GM12878 (cell line): Measurements from ENCODE around the gene MOGAT2. TPM values are rescaled to one million over a fixed set of nuclear protein-coding genes. Genes with fewer than 3 reads are reported as not detected.

Experiments used
- ATAC-seq: fragments of 200-7000 bp; cut with Tn5 transposase; 3 replicates; pipeline ENCODE4 v1.9.1; 2020; ENCODE audit warnings: mild to moderate bottlenecking, moderate library complexity
- BruUV-seq: library from RNA; stranded (reverse); fragments of 400-500 nt; replicated peaks from 2 replicates; lab custom pipeline; 2021; lab: Mats Ljungman, UMichigan
- CTCF ChIA-PET: fragments of 300-600 bp; sonication (Branson Sonifier 250); formaldehyde crosslinking; extraction: SDS; loops from one replicate; lab custom pipeline; 2021; ENCODE audit warnings: inconsistent platforms; lab: Yijun Ruan, JAX
- POLR2A ChIA-PET: fragments of 350-600 bp; formaldehyde crosslinking; extraction: SDS; loops from one replicate; lab custom pipeline; 2021; ENCODE audit warnings: inconsistent platforms; lab: Charles Lee
- RAD21 ChIA-PET: fragments of 300-600 bp; sonication (Branson Sonifier 250); formaldehyde crosslinking; loops from one replicate; lab custom pipeline; 2023; ENCODE audit warnings: antibody characterized with exemption; ENCODE audit not compliant: unreplicated experiment; lab: Charles Lee
- SMC1A ChIA-PET: fragments of 300-600 bp; sonication (Branson Sonifier 250); formaldehyde crosslinking; loops from one replicate; lab custom pipeline; 2023; ENCODE audit not compliant: unreplicated experiment, uncharacterized antibody; lab: Charles Lee
- DNase-seq: peaks from one replicate; pipeline ENCODE4 v3.0.0-alpha.2; 2011; ENCODE audit warnings: low read depth, low spot score
- FAIRE-seq: peaks from 3 replicates; lab custom pipeline; 2011; peaks lifted over from hg19 to GRCh38; lab: Jason Lieb, UNC
- H2AFZ ChIP-seq: 2 replicates; pipeline ENCODE4 v1.6.0; 2011; ENCODE audit warnings: low read depth, low read length, control low read depth; ENCODE audit not compliant: control insufficient read depth
- H3K27ac ChIP-seq: 2 replicates; pipeline ENCODE4 v1.5.1; 2011; ENCODE audit warnings: control low read depth; ENCODE audit not compliant: control insufficient read depth, insufficient read depth
- H3K27me3 ChIP-seq, 2 experiments: replicated peaks in 1 of 2; 2 replicates each; pipeline versions ENCODE4 v1.6.0 to v1.6.1; 2011; ENCODE audit warnings: low read length in 1 of 2; ENCODE audit not compliant: control insufficient read depth in 2 of 2, insufficient read depth in 2 of 2
- H3K36me3 ChIP-seq, 2 experiments: 2 replicates each; pipeline ENCODE4 v1.5.1; 2011; ENCODE audit warnings: low read length in 1 of 2; ENCODE audit not compliant: control insufficient read depth in 2 of 2, insufficient read depth in 2 of 2
- H3K4me1 ChIP-seq: 2 replicates; pipeline ENCODE4 v1.6.1; 2011; ENCODE audit warnings: mild to moderate bottlenecking, low read length, moderate library complexity, mixed read lengths; ENCODE audit not compliant: control insufficient read depth, insufficient read depth
- H3K4me2 ChIP-seq: 2 replicates; pipeline ENCODE4 v1.6.0; 2011; ENCODE audit warnings: control low read depth; ENCODE audit not compliant: control insufficient read depth, insufficient read depth
- H3K4me3 ChIP-seq: fragments of 200-600 bp; sonication (generic); 2 replicates; pipeline ENCODE4 v1.5.1; 2016
- H3K79me2 ChIP-seq: 2 replicates; pipeline ENCODE4 v1.6.0; 2011; ENCODE audit warnings: low read length; ENCODE audit not compliant: control insufficient read depth, insufficient read depth
- H3K9ac ChIP-seq: 2 replicates; pipeline ENCODE4 v1.8.0; 2011; ENCODE audit warnings: low read length, control low read depth, mixed read lengths; ENCODE audit not compliant: control insufficient read depth, insufficient read depth
- H3K9me3 ChIP-seq: replicated peaks from 3 replicates; pipeline ENCODE4 v1.5.1; 2011; ENCODE audit warnings: mild to moderate bottlenecking, low read length; ENCODE audit not compliant: control insufficient read depth, insufficient read depth
- H4K20me1 ChIP-seq: 2 replicates; pipeline ENCODE4 v1.6.0; 2011; ENCODE audit not compliant: control insufficient read depth, insufficient read depth
- CBFB ChIP-seq: IDR thresholded peaks from 2 replicates; pipeline ENCODE4 v1.6.1; 2016; ENCODE audit warnings: antibody characterized with exemption, low read depth
- CHD1 ChIP-seq: IDR thresholded peaks from 2 replicates; pipeline ENCODE4 v1.6.1; 2012; ENCODE audit warnings: low read depth, low read length, improper control_type of control experiment
- EED ChIP-seq: sonication (generic); IDR thresholded peaks from 2 replicates; pipeline ENCODE4 v1.6.1; 2016; ENCODE audit warnings: antibody characterized with exemption, low read depth
- JUND ChIP-seq: IDR thresholded peaks from 2 replicates; pipeline ENCODE4 v1.6.1; 2012; ENCODE audit warnings: low read depth, mild to moderate bottlenecking, low read length, improper control_type of control experiment, moderate library complexity
- NR2C2 ChIP-seq: IDR thresholded peaks from 2 replicates; pipeline ENCODE4 v1.6.1; 2011; ENCODE audit warnings: borderline replicate concordance, low read depth; ENCODE audit not compliant: control insufficient read depth, insufficient read length
- PML ChIP-seq: IDR thresholded peaks from 2 replicates; pipeline ENCODE4 v1.6.1; 2012; ENCODE audit warnings: low read length, inconsistent platforms
- POU2F2 ChIP-seq: IDR thresholded peaks from 3 replicates; pipeline ENCODE4 v1.6.1; 2011; ENCODE audit warnings: low read depth, mild to moderate bottlenecking, low read length, borderline replicate concordance
- RAD21 ChIP-seq: IDR thresholded peaks from 2 replicates; pipeline ENCODE4 v1.6.1; 2011; ENCODE audit warnings: mild to moderate bottlenecking, low read depth, low read length, moderate library complexity; ENCODE audit not compliant: insufficient read depth
- STAT3 ChIP-seq: IDR thresholded peaks from 2 replicates; pipeline ENCODE4 v1.6.1; 2011; ENCODE audit warnings: low read depth, low read length, improper control_type of control experiment
- WGBS: methylation state at CpG from one replicate; pipeline ENCODE4 v1.1.6; 2016; ENCODE audit warnings: low lambda C conversion rate; ENCODE audit not compliant: insufficient replicate concordance, insufficient coverage; ENCODE audit errors: missing lambda C conversion rate; 5-methylcytosine and 5-hydroxymethylcytosine counted together
- in situ Hi-C: fragments of 300-500 bp; cut with MboI; formaldehyde crosslinking; loops from 9 replicates; pipeline ENCODE4 v1.14.3; 2018; ENCODE audit warnings: mixed read lengths
- intact Hi-C: fragments of 100-400 bp; cut with micrococcal nuclease; formaldehyde crosslinking; loops from one replicate; pipeline ENCODE4 v1.14.2; 2022; ENCODE audit not compliant: unreplicated experiment
- polyA plus RNA-seq, 11 experiments: library from polyadenylated mRNA; depleted of rRNA in 4 of 11; unstranded in 6 of 11; stranded (reverse) in 5 of 11; fragments of >200 nt; fragmentation: Nextera tagmentation in 4 of 11; fragmentation: Illumina TruSeq in 1 of 11; extraction: Ambion mirVana in 4 of 11; extraction: Trizol in 1 of 11; gene quantifications; 1 replicate in 1 of 11; 2 replicates in 10 of 11; pipeline versions ENCODE4 v1.2.1 to v1.2.3, GENCODE V29; 2011 to 2016; ENCODE audit warnings: inconsistent platforms in 2 of 11, missing spikeins in 2 of 11, low read depth in 1 of 11
- total RNA-seq, 4 experiments: library from RNA; depleted of rRNA in 3 of 4; stranded (reverse); fragments of >200 nt in 3 of 4; fragmentation: Illumina TruSeq in 1 of 4; extraction: Trizol in 1 of 4; gene quantifications; 2 replicates each; pipeline versions ENCODE4 v1.2.1 to v1.2.3, GENCODE V29; 2013 to 2021
- TF ChIP-seq, protein P1 (sequence below): fragments of 450-650 bp; formaldehyde crosslinking; IDR thresholded peaks from 2 replicates; pipeline ENCODE4 v1.4.0; 2020; ENCODE audit warnings: mild to moderate bottlenecking, moderate library complexity
- TF ChIP-seq, protein P2 (sequence below): fragments of 150-350 bp; IDR thresholded peaks from 2 replicates; pipeline ENCODE4 v1.6.1; 2016; ENCODE audit warnings: low read depth, low read length
- TF ChIP-seq, protein P3 (sequence below): fragments of 450-650 bp; IDR thresholded peaks from 2 replicates; pipeline ENCODE4 v1.6.1; 2018; ENCODE audit warnings: borderline replicate concordance, mild to moderate bottlenecking; ENCODE audit not compliant: partially characterized antibody
- TF ChIP-seq, protein P4 (sequence below): fragments of 450-650 bp; IDR thresholded peaks from 2 replicates; pipeline ENCODE4 v1.6.1; 2017; ENCODE audit warnings: mild to moderate bottlenecking

Gene MOGAT2
- total and polyA plus RNA-seq, 10 of the 15 experiments (the other 5 are each of a cell fraction or from before 2014, with no cell fraction given) = 0.15 to 0.45 (median 0.22) TPM; not detected in 1

DNA sequence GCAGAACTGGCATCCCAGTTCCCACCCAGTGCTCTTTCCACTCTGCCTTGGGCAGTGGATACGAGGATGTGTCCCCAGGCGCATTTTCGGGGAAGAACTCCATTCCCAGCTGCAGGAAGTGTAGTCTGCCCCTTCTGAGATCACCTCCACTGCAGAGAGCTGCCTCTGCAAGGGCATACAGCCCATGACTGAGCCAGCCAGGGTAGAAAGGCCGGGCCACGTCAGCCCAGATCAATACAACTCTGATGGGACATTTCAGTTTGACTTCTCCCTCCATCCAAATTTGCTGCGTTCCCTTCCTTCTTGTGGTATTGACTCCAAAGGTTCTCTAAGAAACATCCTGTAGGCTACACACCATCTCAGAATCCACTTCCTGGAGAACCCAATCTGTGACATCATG lies 19.7 kb downstream of the MOGAT2 start:
- intact Hi-C loops = no loop called here
- Histone ChIP-seq H3K9ac (no peak overlapping the region), H3K4me2 (no peak overlapping the region), H2AFZ (no peak overlapping the region), H3K4me3 (no peak overlapping the region), H3K27ac (no peak overlapping the region), H3K9me3 (no peaks in the 10 kb centered on the region), H4K20me1 (no peaks in the 10 kb centered on the region), H3K27me3 (no peaks in the 10 kb centered on the region), H3K79me2 (no peaks in the 10 kb centered on the region), H3K4me1 (no peaks in the 10 kb centered on the region), H3K36me3 (no peaks in the 10 kb centered on the region)
- WGBS = 58% methylated on average over 6 of the region's 6 CpGs
- RAD21 ChIA-PET = no interaction called here
- DNase-seq (no peak), ATAC-seq (no peak), FAIRE-seq (no peak)
- in situ Hi-C loops = no loop called here
- CTCF ChIA-PET = interaction anchor here (0.8 to 1.1 kb wide), 2 partner anchors 14 to 16 kb away, joined by 3 to 4 read pairs; no protein-coding TSS in a partner anchor
- POLR2A ChIA-PET = no interaction called here
- no TSS peak for BruUV-seq
- SMC1A ChIA-PET = interaction anchor here (1.4 kb wide), 1 partner anchor 18 kb away, joined by 3 read pairs; no protein-coding TSS in a partner anchor
- no peak for TF ChIP-seq CBFB
- TF ChIP-seq NR2C2 = no peak
- TF ChIP-seq, protein P1, sequence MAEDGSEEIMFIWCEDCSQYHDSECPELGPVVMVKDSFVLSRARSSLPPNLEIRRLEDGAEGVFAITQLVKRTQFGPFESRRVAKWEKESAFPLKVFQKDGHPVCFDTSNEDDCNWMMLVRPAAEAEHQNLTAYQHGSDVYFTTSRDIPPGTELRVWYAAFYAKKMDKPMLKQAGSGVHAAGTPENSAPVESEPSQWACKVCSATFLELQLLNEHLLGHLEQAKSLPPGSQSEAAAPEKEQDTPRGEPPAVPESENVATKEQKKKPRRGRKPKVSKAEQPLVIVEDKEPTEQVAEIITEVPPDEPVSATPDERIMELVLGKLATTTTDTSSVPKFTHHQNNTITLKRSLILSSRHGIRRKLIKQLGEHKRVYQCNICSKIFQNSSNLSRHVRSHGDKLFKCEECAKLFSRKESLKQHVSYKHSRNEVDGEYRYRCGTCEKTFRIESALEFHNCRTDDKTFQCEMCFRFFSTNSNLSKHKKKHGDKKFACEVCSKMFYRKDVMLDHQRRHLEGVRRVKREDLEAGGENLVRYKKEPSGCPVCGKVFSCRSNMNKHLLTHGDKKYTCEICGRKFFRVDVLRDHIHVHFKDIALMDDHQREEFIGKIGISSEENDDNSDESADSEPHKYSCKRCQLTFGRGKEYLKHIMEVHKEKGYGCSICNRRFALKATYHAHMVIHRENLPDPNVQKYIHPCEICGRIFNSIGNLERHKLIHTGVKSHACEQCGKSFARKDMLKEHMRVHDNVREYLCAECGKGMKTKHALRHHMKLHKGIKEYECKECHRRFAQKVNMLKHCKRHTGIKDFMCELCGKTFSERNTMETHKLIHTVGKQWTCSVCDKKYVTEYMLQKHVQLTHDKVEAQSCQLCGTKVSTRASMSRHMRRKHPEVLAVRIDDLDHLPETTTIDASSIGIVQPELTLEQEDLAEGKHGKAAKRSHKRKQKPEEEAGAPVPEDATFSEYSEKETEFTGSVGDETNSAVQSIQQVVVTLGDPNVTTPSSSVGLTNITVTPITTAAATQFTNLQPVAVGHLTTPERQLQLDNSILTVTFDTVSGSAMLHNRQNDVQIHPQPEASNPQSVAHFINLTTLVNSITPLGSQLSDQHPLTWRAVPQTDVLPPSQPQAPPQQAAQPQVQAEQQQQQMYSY = no peak
- TF ChIP-seq, protein P2, sequence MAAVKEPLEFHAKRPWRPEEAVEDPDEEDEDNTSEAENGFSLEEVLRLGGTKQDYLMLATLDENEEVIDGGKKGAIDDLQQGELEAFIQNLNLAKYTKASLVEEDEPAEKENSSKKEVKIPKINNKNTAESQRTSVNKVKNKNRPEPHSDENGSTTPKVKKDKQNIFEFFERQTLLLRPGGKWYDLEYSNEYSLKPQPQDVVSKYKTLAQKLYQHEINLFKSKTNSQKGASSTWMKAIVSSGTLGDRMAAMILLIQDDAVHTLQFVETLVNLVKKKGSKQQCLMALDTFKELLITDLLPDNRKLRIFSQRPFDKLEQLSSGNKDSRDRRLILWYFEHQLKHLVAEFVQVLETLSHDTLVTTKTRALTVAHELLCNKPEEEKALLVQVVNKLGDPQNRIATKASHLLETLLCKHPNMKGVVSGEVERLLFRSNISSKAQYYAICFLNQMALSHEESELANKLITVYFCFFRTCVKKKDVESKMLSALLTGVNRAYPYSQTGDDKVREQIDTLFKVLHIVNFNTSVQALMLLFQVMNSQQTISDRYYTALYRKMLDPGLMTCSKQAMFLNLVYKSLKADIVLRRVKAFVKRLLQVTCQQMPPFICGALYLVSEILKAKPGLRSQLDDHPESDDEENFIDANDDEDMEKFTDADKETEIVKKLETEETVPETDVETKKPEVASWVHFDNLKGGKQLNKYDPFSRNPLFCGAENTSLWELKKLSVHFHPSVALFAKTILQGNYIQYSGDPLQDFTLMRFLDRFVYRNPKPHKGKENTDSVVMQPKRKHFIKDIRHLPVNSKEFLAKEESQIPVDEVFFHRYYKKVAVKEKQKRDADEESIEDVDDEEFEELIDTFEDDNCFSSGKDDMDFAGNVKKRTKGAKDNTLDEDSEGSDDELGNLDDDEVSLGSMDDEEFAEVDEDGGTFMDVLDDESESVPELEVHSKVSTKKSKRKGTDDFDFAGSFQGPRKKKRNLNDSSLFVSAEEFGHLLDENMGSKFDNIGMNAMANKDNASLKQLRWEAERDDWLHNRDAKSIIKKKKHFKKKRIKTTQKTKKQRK = no peak
- no peak for TF ChIP-seq JUND
- no peak for TF ChIP-seq STAT3
- no peak for TF ChIP-seq CHD1
- TF ChIP-seq, protein P3, sequence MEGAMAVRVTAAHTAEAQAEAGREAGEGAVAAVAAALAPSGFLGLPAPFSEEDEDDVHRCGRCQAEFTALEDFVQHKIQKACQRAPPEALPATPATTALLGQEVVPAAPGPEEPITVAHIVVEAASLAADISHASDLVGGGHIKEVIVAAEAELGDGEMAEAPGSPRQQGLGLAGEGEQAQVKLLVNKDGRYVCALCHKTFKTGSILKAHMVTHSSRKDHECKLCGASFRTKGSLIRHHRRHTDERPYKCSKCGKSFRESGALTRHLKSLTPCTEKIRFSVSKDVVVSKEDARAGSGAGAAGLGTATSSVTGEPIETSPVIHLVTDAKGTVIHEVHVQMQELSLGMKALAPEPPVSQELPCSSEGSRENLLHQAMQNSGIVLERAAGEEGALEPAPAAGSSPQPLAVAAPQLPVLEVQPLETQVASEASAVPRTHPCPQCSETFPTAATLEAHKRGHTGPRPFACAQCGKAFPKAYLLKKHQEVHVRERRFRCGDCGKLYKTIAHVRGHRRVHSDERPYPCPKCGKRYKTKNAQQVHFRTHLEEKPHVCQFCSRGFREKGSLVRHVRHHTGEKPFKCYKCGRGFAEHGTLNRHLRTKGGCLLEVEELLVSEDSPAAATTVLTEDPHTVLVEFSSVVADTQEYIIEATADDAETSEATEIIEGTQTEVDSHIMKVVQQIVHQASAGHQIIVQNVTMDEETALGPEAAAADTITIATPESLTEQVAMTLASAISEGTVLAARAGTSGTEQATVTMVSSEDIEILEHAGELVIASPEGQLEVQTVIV = no peak
- TF ChIP-seq EED = no peak
- TF ChIP-seq RAD21 = no peak
- TF ChIP-seq, protein P4, sequence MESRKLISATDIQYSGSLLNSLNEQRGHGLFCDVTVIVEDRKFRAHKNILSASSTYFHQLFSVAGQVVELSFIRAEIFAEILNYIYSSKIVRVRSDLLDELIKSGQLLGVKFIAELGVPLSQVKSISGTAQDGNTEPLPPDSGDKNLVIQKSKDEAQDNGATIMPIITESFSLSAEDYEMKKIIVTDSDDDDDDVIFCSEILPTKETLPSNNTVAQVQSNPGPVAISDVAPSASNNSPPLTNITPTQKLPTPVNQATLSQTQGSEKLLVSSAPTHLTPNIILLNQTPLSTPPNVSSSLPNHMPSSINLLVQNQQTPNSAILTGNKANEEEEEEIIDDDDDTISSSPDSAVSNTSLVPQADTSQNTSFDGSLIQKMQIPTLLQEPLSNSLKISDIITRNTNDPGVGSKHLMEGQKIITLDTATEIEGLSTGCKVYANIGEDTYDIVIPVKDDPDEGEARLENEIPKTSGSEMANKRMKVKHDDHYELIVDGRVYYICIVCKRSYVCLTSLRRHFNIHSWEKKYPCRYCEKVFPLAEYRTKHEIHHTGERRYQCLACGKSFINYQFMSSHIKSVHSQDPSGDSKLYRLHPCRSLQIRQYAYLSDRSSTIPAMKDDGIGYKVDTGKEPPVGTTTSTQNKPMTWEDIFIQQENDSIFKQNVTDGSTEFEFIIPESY = no peak
- no peak for TF ChIP-seq PML
- no peak for TF ChIP-seq POU2F2
